Measurements from ENCODE around the gene FOXN4.

DNA sequence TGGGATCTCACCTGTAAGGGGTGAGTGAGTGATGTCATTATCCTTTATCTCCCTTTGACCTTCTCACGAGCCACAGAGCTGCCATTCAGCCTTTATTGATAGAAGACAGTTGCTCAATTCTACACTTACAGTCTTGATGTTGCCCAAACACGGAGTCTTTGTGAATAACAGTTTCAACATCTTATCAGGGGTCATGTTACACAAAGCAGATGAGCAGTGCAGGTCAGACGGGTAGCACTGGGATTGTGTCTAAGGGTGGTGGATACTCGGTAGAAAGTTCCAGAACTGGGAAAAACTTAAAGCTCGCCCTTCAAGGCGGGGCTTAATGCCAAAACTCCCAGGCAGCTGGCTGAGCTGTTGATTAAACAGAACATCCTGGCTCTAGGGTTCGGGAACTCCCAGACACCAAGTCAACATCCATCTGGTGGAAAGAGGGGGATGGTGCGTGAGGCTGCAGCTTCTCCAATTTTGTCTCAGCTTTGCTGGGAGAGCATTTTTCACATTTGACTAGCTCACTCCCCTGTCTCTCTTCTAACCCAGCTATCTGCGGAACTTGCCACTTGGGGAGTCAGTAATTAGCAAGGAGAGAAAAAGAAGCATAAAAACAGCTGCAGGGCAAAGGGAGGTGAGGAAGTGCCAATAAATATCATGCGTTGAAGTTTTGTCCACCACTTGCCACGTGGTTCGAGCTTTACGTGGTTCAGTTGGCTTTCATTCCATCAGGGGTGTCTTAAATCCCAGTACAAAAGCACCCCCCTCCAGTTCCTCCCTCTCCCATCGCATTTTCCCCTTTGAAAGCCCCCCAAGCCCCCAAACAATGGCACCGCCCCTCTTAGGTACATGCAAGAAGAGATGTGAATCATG lies 31.0 kb downstream of the FOXN4 start:
- no peak for TF ChIP-seq ZNF740 (CRISPR knock-in tag; IDR thresholded peaks at IDR 0.05)
- no peak for TF ChIP-seq ZNF121 (CRISPR knock-in tag; IDR thresholded peaks at IDR 0.05)
- no peak for TF ChIP-seq TCF7L2 (IDR thresholded peaks at IDR 0.05; ENCODE audit: low read depth, low read length)
- TF ChIP-seq, protein P1, sequence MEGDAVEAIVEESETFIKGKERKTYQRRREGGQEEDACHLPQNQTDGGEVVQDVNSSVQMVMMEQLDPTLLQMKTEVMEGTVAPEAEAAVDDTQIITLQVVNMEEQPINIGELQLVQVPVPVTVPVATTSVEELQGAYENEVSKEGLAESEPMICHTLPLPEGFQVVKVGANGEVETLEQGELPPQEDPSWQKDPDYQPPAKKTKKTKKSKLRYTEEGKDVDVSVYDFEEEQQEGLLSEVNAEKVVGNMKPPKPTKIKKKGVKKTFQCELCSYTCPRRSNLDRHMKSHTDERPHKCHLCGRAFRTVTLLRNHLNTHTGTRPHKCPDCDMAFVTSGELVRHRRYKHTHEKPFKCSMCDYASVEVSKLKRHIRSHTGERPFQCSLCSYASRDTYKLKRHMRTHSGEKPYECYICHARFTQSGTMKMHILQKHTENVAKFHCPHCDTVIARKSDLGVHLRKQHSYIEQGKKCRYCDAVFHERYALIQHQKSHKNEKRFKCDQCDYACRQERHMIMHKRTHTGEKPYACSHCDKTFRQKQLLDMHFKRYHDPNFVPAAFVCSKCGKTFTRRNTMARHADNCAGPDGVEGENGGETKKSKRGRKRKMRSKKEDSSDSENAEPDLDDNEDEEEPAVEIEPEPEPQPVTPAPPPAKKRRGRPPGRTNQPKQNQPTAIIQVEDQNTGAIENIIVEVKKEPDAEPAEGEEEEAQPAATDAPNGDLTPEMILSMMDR (CRISPR knock-in tag; IDR thresholded peaks at IDR 0.05) = 0 out of 2 replicates have a peak, but pooled peaks have one; percentile 2
- TF ChIP-seq TP53 (CRISPR knock-in tag; conservative IDR thresholded peaks at IDR 0.05) = no peak
- TF ChIP-seq TBP (CRISPR knock-in tag; IDR thresholded peaks at IDR 0.05) = no peak
- TF ChIP-seq MZF1 (CRISPR knock-in tag; IDR thresholded peaks at IDR 0.05; ENCODE audit: borderline replicate concordance) = no peak
- TF ChIP-seq ZNF251 (CRISPR knock-in tag; IDR thresholded peaks at IDR 0.05) = no peak
